C4-2B (cell line): ENCODE results near the gene NAPSA.

Source experiments
- H3K27ac ChIP-seq: fragments of 450-650 bp; 2 replicates; pipeline ENCODE4 v1.5.1; 2017
- CTCF ChIP-seq: fragments of 450-650 bp; conservative IDR thresholded peaks from 2 replicates; pipeline ENCODE4 v1.5.1; 2017; ENCODE audit warnings: mild to moderate bottlenecking
- ZFX ChIP-seq: fragments of 450-650 bp; IDR thresholded peaks from 2 replicates; pipeline ENCODE4 v1.6.1; 2017

Gene NAPSA

GRCh38 chr19:50406156-50406820, 40.8 kb upstream of the NAPSA start:
- TF ChIP-seq CTCF (no peak), ZFX (no peak)
- no peak overlapping the region for H3K27ac ChIP-seq

GRCh38 chr19:50402544-50403301, 37.3 kb upstream of the NAPSA start:
- TF ChIP-seq ZFX (no peak), CTCF (no peak)
- no peak overlapping the region for H3K27ac ChIP-seq

- H3K27ac ChIP-seq, result no peak overlapping the region
- TF ChIP-seq CTCF (no peak), ZFX (no peak)
Observed at GRCh38 chr19:50401605-50402450, 36.4 kb upstream of the NAPSA start.

GRCh38 chr19:50399368-50399745, 33.9 kb upstream of the NAPSA start:
- H3K27ac ChIP-seq, result no peak overlapping the region
- TF ChIP-seq ZFX, result no peak
- no peak for TF ChIP-seq CTCF

- H3K27ac ChIP-seq, result no peak overlapping the region
- TF ChIP-seq CTCF (no peak), ZFX (no peak)
Observed at GRCh38 chr19:50398675-50399367, 33.4 kb upstream of the NAPSA start.

- TF ChIP-seq CTCF, result no peak
- TF ChIP-seq ZFX, result no peak
Observed at GRCh38 chr19:50394017-50394416, 28.6 kb upstream of the NAPSA start.

More at GRCh38 chr19:50394017-50394416, 28.6 kb upstream of the NAPSA start:
- no peak overlapping the region for H3K27ac ChIP-seq
